AG04449 (cell line): ENCODE measurements around the gene COL13A1.

ENCODE experiments used
- CTCF ChIA-PET: fragments of 350-600 bp; formaldehyde crosslinking; extraction: SDS; loops from one replicate; lab custom pipeline; 2021; ENCODE audit warnings: antibody characterized with exemption; lab: Yijun Ruan, JAX
- POLR2A ChIA-PET: fragments of 400-600, 350-600 bp; formaldehyde crosslinking; extraction: SDS; loops from one replicate; lab custom pipeline; 2020; ENCODE audit warnings: antibody characterized with exemption, inconsistent platforms; lab: Yijun Ruan, JAX
- DNase-seq: peaks from one replicate; pipeline ENCODE4 v3.0.0-alpha.2; 2010; ENCODE audit warnings: low read depth, low spot score
- H3K4me3 ChIP-seq: 2 replicates; pipeline ENCODE4 v1.5.1; 2011; ENCODE audit warnings: low read depth, mild to moderate bottlenecking, control low read depth, low read length
- CTCF ChIP-seq: IDR thresholded peaks from one replicate; pipeline ENCODE4 v1.5.1; 2011; ENCODE audit warnings: mild to moderate bottlenecking, moderate library complexity, low read length, control low read depth, inconsistent platforms; ENCODE audit not compliant: insufficient read depth; ENCODE audit errors: missing control alignments

COL13A1 gene

DNA sequence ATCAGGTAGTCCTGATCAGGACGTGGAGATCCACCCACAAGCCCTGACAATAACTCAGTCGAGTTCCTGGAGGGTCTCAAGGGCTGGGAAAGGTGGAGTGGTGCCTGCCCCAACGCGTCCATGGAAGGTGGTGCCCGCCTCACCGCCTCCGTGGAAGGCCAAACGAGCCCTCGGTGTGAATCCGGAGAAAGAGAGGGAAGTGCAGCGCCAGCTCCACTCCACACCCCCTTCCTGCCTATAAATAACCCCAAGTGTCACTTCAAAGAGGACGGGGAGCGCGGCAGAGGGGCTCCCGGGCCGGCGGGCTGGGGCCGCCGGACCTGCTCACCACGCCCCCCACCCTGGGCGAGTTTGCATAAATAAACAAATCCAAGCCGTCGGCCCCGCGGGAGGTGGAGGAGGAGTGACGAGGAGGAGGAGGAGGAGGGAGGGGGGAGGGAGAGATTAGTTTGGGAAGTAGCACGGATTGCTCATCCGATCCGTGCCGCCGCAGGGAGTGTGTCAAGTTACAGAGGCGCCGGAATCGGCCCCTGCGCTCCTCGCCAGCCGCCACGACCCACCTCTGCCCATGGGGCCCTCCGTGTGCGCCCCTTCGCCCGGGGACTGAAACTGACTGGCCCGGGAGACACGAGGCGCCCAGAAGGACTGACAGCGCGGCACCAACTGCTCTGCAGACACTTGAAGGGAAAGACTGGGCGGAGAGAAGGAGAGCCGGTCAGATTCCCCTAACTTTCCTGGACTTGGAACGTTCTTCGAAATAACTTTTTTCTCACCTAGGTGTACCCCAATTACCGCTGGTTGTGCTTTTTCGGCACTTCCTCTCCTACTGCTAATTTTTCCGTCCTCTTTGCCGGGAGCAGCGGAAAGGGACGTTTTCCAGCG lies at the start of gene COL13A1:
Gene COL13A1 (plus strand): TSS at position 473 of the 882 bp plus-strand sequence. CDS start 518 bp downstream, outside the sequence.
- TF ChIP-seq CTCF, result no peak
- no peak for DNase-seq
- H3K4me3 ChIP-seq, result peak within 1 kb of the TSS; percentile 68
- ChIA-PET CTCF (interaction anchor here (0.7 to 20.1 kb wide), 29 partner anchors 8 to 158 kb away, joined by 3 to 259 read pairs (median 4); no protein-coding TSS in a partner anchor), POLR2A (no interaction called here)

DNA sequence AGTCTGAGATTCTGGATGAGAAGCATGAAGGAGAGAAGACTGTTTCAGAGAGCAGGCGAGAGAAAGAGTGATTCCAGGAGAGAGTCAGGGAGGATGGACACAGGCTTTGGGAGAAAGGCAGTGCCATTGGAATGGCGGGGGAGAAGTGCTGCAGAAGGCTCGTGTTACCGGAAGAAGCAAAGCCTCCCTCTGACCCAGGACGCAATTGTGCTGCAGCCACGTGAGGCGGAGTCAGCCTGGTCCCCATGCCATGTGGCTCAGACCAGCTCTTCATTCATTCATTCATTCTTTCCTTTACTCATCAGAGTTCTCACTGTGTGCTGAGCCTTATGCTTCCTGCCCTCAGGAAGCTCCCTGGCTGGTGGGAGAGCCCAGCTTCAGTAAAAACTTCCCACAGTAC lies 49.2 kb upstream of the COL13A1 start:
- TF ChIP-seq CTCF, result no peak
- H3K4me3 ChIP-seq, result no peak overlapping the region
- ChIA-PET CTCF (interaction anchor here (0.6 kb wide), 1 partner anchor 36 kb away, joined by 3 read pairs; no protein-coding TSS in a partner anchor), POLR2A (no interaction called here)
- DNase-seq, result no peak

GRCh38 chr10:69756279-69756678 lies 45.4 kb upstream of the COL13A1 start:
- ChIA-PET CTCF (interaction anchor here (0.6 to 1.3 kb wide), 2 partner anchors 20 to 202 kb away, joined by 3 read pairs; no protein-coding TSS in a partner anchor), POLR2A (no interaction called here)
- TF ChIP-seq CTCF, result no peak
- H3K4me3 ChIP-seq, result no peak overlapping the region
- no peak for DNase-seq

GRCh38 chr10:69757206-69757552 lies 44.5 kb upstream of the COL13A1 start:
- POLR2A ChIA-PET, result no interaction called here
- no peak for DNase-seq
- TF ChIP-seq CTCF, result no peak
- CTCF ChIA-PET, result interaction anchor here (1.3 to 2.4 kb wide), 4 partner anchors 12 to 155 kb away, joined by 3 to 12 read pairs (median 6); no protein-coding TSS in a partner anchor
- no peak overlapping the region for H3K4me3 ChIP-seq

GRCh38 chr10:69757553-69758309 lies 44.0 kb upstream of the COL13A1 start:
- no peak for DNase-seq
- ChIA-PET POLR2A (no interaction called here), CTCF (interaction anchor here (0.9 to 2.4 kb wide), 9 partner anchors 10 to 157 kb away, joined by 3 to 12 read pairs (median 4); no protein-coding TSS in a partner anchor)
- TF ChIP-seq CTCF, result no peak
- no peak overlapping the region for H3K4me3 ChIP-seq

DNA sequence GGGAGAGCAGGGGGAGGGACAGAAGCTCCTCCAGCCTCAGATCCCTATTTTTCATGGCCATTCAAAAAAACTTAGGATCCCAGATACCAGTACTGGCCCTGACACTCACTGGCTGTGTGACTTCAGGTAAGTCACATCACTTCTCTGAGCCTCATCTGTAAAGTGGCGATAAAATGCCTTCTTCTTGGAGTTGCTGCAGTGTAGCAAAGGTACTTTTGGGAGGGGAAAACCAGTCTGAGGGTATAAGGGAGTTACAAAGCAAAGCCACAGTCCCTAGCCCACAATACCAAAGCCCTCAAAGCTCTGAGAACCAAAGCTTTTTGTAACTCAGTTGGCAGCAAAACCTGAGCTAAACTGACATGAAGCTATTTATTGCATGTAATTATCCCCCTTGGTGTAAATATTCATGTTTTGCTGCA lies 43.4 kb upstream of the COL13A1 start:
- TF ChIP-seq CTCF, result no peak
- ChIA-PET CTCF (interaction anchor here (0.6 to 2.4 kb wide), 10 partner anchors 11 to 156 kb away, joined by 3 to 8 read pairs (median 4); no protein-coding TSS in a partner anchor), POLR2A (no interaction called here)
- no peak for DNase-seq
- no peak overlapping the region for H3K4me3 ChIP-seq
